Measurements from ENCODE around the gene NLGN4X. TPM values are rescaled to one million over a fixed set of nuclear protein-coding genes. Genes with fewer than 3 reads are reported as not detected.
A peak's percentile ranks its signal among the peaks of the same experiment; 100 is the strongest.

Gene NLGN4X
- total and polyA plus RNA-seq, 8 donors = 0.45 to 2.6 (median 1.7) TPM

DNA sequence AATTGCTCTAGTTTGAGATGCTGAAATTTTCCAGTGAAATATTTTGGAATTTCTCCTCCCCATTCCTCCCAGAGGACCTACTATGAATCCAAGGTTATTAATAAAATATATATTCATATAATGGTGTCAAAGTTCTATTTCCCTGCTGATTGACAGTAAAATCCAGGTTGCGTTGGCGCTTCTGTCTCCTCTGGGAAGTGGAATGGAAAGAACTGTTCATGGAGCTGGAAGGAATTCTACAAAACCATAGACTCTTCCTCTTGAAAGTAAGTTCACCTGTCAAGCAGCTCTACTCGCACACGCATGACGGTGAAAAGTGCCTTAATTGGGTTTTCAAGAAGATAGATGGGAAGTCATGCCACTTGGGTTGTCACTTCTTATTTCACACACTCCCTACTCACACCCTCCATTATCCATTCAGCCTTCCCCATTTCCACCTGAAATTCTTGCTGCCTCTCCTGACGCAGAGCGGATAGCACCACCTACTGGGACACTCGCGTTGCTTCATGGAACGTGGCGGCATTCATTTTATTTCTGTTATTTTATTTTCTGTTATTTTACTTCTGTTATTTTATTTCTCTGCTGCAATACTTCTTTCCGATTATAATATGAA lies 351.6 kb downstream of the NLGN4X start:
- Histone ChIP-seq H3K27me3 (no peaks in the 10 kb centered on the region), H3K4me3 (no peak overlapping the region), H3K27ac (no peak overlapping the region), H3K4me1 (no peaks in the 10 kb centered on the region), H3K36me3 (no peaks in the 10 kb centered on the region), H3K9me3 (no peaks in the 10 kb centered on the region)
- intact Hi-C loops (cut with DNase I) = no loop called here
- ATAC-seq (peak; percentile 78), DNase-seq (peak in 1 of 4 donors; percentile 3)
- TF ChIP-seq, protein P1, sequence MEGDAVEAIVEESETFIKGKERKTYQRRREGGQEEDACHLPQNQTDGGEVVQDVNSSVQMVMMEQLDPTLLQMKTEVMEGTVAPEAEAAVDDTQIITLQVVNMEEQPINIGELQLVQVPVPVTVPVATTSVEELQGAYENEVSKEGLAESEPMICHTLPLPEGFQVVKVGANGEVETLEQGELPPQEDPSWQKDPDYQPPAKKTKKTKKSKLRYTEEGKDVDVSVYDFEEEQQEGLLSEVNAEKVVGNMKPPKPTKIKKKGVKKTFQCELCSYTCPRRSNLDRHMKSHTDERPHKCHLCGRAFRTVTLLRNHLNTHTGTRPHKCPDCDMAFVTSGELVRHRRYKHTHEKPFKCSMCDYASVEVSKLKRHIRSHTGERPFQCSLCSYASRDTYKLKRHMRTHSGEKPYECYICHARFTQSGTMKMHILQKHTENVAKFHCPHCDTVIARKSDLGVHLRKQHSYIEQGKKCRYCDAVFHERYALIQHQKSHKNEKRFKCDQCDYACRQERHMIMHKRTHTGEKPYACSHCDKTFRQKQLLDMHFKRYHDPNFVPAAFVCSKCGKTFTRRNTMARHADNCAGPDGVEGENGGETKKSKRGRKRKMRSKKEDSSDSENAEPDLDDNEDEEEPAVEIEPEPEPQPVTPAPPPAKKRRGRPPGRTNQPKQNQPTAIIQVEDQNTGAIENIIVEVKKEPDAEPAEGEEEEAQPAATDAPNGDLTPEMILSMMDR (IDR thresholded peaks at IDR 0.05) = peak; percentile 10 to 45

DNA sequence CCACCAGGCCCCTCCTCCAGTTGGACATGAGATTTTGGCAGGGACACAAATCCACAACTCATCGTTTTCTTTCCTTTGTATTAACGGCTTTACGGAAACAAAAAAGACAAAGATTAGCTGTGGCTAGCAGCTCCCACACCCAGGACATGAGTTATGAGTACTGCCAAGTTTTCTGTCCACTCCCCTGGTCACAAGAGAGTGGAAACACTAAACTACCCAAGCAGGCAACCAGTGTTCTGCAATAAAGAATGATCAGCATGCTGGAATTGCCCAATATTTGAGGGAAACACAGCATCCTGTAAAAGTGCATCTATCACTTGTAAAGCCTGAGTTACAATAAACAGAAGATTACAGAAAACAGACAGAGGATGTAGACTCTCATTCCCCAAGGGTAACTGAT lies 358.4 kb downstream of the NLGN4X start:
- Histone ChIP-seq H3K9me3 (no peaks in the 10 kb centered on the region), H3K4me1 (no peaks in the 10 kb centered on the region), H3K36me3 (no peaks in the 10 kb centered on the region), H3K4me3 (no peak overlapping the region), H3K27ac (no peak overlapping the region), H3K27me3 (no peaks in the 10 kb centered on the region)
- ATAC-seq (no peak), DNase-seq (no peak)
- intact Hi-C loops (cut with DNase I) = no loop called here
- TF ChIP-seq, protein P1 (IDR thresholded peaks at IDR 0.05) = no peak

GRCh38 chrX:5869786-5870185 lies 358.9 kb downstream of the NLGN4X start:
- no peaks in the 10 kb centered on the region for H3K4me1 ChIP-seq

GRCh38 chrX:5867778-5868177 lies 360.9 kb downstream of the NLGN4X start:
- DNase-seq (no peak), ATAC-seq (no peak)
- Histone ChIP-seq H3K27me3 (no peaks in the 10 kb centered on the region), H3K36me3 (no peaks in the 10 kb centered on the region), H3K4me1 (no peaks in the 10 kb centered on the region), H3K9me3 (no peaks in the 10 kb centered on the region), H3K27ac (no peak overlapping the region), H3K4me3 (no peak overlapping the region)
- intact Hi-C loops (cut with DNase I) = no loop called here
- TF ChIP-seq, protein P1 (IDR thresholded peaks at IDR 0.05) = no peak

More at GRCh38 chrX:5869786-5870185, 358.9 kb downstream of the NLGN4X start:
- intact Hi-C loops (cut with DNase I) = no loop called here
- H3K4me3 ChIP-seq = no peak overlapping the region
- no peaks in the 10 kb centered on the region for H3K36me3 ChIP-seq
- ATAC-seq = no peak
- no peak overlapping the region for H3K27ac ChIP-seq
- TF ChIP-seq, protein P1 (IDR thresholded peaks at IDR 0.05) = no peak
- H3K27me3 ChIP-seq = no peaks in the 10 kb centered on the region
- DNase-seq = no peak
- H3K9me3 ChIP-seq = no peaks in the 10 kb centered on the region

- H3K4me3 ChIP-seq = no peak overlapping the region
- intact Hi-C loops (cut with DNase I) = no loop called here
- no peaks in the 10 kb centered on the region for H3K36me3 ChIP-seq
- no peak for ATAC-seq
- no peak overlapping the region for H3K27ac ChIP-seq
- TF ChIP-seq, protein P1 (IDR thresholded peaks at IDR 0.05) = no peak
- H3K9me3 ChIP-seq = no peaks in the 10 kb centered on the region
- no peak for DNase-seq
- H3K4me1 ChIP-seq = no peaks in the 10 kb centered on the region
- H3K27me3 ChIP-seq = no peaks in the 10 kb centered on the region
Observed at GRCh38 chrX:5857232-5857631, 371.4 kb downstream of the NLGN4X start.
